Chondrocyte (in vitro differentiated cells): Measurements from ENCODE around the gene NLRP3. TPM values are rescaled to one million over a fixed set of nuclear protein-coding genes. Genes with fewer than 3 reads are reported as not detected.
"Not testable (repeated sequence)": the region's sequence is repeated elsewhere in the genome, so short reads cannot be mapped to it uniquely, and the experiment has no call there.

Source experiments
- DNase-seq: peaks from one replicate; pipeline ENCODE4 v3.0.0; 2021; ENCODE audit warnings: mixed read lengths, low spot score
- H3K27ac Mint-ChIP-seq: one replicate; pipeline ENCODE4 v1.8.0; 2021; ENCODE audit warnings: mild to moderate bottlenecking, moderate library complexity, mixed read lengths; ENCODE audit not compliant: unreplicated experiment
- H3K27me3 Mint-ChIP-seq: 2 replicates; pipeline ENCODE4 v1.8.0; 2021; ENCODE audit warnings: low read depth, mixed read lengths
- H3K36me3 Mint-ChIP-seq: 2 replicates; pipeline ENCODE4 v1.8.0; 2021; ENCODE audit warnings: low read depth, mixed read lengths
- H3K4me1 Mint-ChIP-seq: 2 replicates; pipeline ENCODE4 v1.8.0; 2021; ENCODE audit warnings: low read depth, mild to moderate bottlenecking, mixed read lengths
- H3K4me3 Mint-ChIP-seq: one replicate; pipeline ENCODE4 v1.8.0; 2021; ENCODE audit warnings: mild to moderate bottlenecking, moderate library complexity, mixed read lengths; ENCODE audit not compliant: unreplicated experiment
- H3K9me3 Mint-ChIP-seq: 2 replicates; pipeline ENCODE4 v1.8.0; 2021; ENCODE audit warnings: low read depth, mixed read lengths
- total RNA-seq: library from RNA; stranded (reverse); gene quantifications from 3 replicates; pipeline ENCODE4 v1.2.1, GENCODE V29; 2021
- TF ChIP-seq, protein P1 (sequence below): fragments of 200-600 bp; sonication (generic); IDR thresholded peaks from 2 replicates; pipeline ENCODE4 v1.5.0; 2021; ENCODE audit warnings: antibody characterized with exemption, mild to moderate bottlenecking, moderate library complexity

The NLRP3 gene
- total RNA-seq, 1 donor from 2014 or later, result 0.15 TPM

DNA sequence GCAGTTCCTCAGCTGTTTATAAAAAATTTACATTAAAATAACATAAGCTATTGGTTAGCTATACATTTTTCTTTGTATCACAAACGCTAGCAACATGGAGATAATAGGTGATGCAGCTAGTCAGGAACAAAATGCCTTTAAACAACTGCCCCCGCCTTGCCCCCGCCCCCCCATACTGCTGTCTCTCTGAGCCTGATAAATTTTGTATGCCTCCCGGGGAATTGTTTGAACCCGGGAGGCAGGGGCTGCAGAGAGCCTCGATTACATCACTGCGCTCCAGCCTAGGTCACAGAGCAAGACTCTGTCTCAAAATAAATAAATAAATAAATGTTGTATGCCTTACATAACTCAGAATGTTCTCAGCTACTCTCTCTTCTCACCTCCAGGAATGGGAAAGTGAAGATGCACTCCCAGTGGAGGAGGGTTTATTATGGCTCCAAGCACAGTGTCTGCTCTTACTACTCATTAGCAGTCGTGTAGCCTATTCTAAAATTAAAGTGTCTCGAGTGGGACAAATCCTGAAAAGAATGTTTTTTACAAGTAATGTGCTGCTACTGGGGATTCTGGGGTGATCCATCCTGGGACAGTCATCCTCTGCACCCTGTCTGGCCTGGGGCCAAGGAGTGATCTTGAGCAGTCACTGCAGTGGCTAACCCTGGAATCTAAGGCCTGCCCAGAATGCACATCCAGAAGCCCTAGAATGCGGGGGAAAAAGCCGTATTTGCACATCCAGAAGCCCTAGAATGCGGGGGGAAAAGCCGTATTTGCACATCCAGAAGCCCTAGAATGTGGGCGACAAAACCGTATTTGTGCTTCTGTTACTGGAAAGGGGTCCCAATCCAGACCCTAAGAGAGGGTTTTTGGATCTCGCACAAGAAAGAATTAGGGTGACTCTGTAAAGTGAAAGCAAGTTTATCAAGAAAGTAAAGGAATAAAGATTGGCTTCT, 44.9 kb upstream of the NLRP3 start:
- no peak for DNase-seq
- Mint-ChIP-seq H3K27me3 (peaks cover 8% of the 10 kb centered on the region), H3K4me3 (no peak overlapping the region), H3K36me3 (peaks cover 8% of the 10 kb centered on the region), H3K4me1 (peaks cover 26% of the 10 kb centered on the region), H3K27ac (no peak overlapping the region), H3K9me3 (peaks cover 4% of the 10 kb centered on the region)
- TF ChIP-seq, protein P1, sequence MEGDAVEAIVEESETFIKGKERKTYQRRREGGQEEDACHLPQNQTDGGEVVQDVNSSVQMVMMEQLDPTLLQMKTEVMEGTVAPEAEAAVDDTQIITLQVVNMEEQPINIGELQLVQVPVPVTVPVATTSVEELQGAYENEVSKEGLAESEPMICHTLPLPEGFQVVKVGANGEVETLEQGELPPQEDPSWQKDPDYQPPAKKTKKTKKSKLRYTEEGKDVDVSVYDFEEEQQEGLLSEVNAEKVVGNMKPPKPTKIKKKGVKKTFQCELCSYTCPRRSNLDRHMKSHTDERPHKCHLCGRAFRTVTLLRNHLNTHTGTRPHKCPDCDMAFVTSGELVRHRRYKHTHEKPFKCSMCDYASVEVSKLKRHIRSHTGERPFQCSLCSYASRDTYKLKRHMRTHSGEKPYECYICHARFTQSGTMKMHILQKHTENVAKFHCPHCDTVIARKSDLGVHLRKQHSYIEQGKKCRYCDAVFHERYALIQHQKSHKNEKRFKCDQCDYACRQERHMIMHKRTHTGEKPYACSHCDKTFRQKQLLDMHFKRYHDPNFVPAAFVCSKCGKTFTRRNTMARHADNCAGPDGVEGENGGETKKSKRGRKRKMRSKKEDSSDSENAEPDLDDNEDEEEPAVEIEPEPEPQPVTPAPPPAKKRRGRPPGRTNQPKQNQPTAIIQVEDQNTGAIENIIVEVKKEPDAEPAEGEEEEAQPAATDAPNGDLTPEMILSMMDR, result no peak

DNA sequence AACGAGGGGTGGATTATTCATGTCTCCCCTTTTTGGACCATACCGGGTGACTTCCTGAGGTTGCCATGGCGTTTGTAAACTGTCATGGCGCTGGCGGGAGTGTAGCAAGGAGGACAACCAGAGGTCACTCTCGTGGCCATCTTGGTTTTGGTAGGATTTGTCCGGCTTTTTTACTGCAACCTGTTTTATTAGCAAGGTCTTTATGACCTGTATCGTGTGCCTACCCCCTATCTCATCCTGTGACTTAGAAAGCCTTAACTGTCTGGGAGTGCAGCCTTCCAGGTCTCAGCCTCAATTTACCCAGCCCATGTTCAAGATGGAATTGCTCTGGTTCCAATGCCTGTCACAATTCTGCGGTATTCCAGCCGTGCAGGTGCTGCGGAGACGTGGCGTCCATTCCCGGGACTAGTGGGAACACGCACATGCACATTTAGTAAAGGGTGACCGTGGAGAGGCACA, 44.1 kb upstream of the NLRP3 start:
- TF ChIP-seq, protein P1, result no peak
- Mint-ChIP-seq H3K9me3 (peaks cover 4% of the 10 kb centered on the region), H3K27ac (no peak overlapping the region), H3K4me1 (peaks cover 23% of the 10 kb centered on the region), H3K27me3 (peaks cover 11% of the 10 kb centered on the region), H3K36me3 (peaks cover 8% of the 10 kb centered on the region), H3K4me3 (no peak overlapping the region)
- no peak for DNase-seq

DNA sequence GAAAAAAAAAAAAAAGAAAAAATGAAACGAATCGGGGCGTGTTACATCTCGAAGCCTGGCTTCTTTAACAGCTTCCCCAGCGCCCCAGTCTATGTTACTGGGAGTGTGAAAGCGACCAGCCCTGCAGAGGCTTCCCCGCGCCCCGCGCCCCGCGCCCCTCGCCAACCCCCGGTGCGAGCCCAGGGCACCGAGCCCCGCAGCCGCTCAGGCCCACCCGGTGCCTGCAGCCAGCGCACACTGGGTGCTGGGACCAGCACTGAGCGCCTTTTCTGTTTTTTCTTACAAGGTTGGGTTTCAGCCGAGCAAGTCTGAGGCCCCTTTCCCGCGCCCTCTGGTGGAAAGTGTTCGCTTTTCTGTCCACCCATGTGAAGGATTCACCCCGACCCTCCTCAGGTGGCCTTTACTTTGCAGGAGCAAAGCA, 42.2 kb upstream of the NLRP3 start:
- H3K27me3 Mint-ChIP-seq, result peaks cover 12% of the 10 kb centered on the region
- H3K4me3 Mint-ChIP-seq, result no peak overlapping the region
- peaks cover 8% of the 10 kb centered on the region for H3K36me3 Mint-ChIP-seq
- H3K27ac Mint-ChIP-seq, result no peak overlapping the region
- no peak for DNase-seq
- TF ChIP-seq, protein P1, result peak; percentile 67
- peaks cover 4% of the 10 kb centered on the region for H3K9me3 Mint-ChIP-seq
- H3K4me1 Mint-ChIP-seq, result peaks cover 6% of the 10 kb centered on the region

DNA sequence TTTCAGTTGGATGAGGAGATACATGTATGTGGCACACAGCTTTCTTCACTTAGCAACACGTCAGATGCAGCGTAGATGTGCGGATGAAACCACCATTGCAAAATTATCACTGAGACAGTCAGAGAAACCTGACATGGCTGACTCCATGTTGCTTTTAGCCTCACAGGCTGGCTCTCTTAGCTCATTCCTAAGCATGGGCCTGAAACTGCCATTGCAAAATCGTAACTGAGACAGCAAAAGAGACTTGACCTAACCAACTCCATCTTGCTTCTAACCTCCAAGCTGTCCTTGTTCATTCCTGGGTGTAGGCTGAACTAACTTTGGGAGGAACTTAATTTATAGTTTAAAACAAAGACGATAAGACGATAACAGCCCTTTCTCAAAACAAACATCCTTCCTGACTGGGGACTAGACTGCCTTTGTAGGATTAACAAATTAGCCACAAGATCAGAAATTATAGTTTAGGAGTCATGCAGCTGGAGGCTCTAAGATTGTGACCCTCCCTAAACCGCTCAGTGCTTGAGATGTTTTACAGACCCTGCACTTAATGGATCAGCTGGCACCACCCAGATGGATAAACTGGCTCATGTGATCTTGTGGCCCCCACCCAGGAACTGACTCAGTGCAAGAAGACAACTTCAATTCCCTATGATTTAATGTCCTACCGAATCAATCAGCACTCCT, 41.2 kb upstream of the NLRP3 start:
- H3K27me3 Mint-ChIP-seq, result peaks cover 12% of the 10 kb centered on the region
- H3K36me3 Mint-ChIP-seq, H3K4me3 Mint-ChIP-seq, H3K9me3 Mint-ChIP-seq, H3K4me1 Mint-ChIP-seq, H3K27ac Mint-ChIP-seq, DNase-seq: not testable (repeated sequence)

DNA sequence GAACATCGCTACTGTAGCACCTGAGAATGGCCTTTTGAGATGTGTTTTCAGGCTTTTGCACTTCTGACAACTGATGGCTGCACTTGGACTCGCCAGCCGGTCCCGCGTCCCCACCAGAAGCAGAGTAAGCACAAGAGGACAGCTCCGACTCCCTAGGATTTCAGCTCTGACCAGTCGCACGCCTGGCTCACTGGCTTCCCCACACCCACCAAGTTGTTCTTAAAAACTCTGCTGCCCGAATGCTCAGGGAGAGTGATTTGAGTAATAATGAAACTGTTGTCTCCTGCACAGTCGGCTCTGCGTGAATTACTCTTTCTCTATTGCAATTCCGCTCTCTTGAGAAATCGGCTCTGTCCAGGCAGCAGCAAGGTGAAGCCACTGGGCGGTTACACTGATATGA, 40.2 kb upstream of the NLRP3 start:
- Mint-ChIP-seq H3K9me3 (peaks cover 12% of the 10 kb centered on the region), H3K4me3 (no peak overlapping the region), H3K27me3 (peaks cover 12% of the 10 kb centered on the region), H3K36me3 (peaks cover 8% of the 10 kb centered on the region), H3K27ac (no peak overlapping the region), H3K4me1 (peaks cover 6% of the 10 kb centered on the region)
- TF ChIP-seq, protein P1, result no peak
- DNase-seq, result no peak
